ENCODE measurements around the gene ACTMAP.

The ACTMAP gene

DNA sequence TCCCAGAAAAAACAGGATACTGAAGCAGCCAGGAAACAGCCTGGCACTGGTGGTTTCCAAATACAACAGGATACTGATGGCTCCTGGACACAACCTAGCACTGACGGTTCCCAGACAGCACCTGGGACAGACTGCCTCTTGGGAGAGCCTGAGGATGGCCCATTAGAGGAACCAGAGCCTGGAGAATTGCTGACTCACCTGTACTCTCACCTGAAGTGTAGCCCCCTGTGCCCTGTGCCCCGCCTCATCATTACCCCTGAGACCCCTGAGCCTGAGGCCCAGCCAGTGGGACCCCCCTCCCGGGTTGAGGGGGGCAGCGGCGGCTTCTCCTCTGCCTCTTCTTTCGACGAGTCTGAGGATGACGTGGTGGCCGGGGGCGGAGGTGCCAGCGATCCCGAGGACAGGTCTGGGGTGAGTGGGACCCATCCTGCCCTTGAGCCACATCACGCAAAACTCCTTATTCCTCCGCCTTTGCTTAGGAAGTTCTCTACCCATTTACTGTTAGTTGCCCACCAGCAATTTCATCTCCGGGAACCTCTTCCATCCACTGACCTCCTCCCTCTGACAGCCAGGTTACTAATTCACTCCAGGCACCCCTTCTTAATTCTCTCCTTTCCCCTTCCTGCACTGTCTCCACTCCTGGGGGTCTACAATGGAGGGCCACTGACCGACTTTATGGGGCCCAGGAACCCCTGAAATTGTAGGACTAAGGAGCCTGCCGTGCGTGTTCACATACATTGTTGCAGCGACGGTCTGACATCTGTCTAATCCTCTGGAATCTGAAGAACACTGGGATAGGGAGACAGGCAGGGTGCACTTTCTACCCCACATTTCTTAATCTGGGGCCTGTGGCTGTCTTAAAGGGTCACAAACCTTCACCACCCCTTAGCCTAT lies 32.1 kb downstream of the ACTMAP start:
- DNase-seq: no peak

DNA sequence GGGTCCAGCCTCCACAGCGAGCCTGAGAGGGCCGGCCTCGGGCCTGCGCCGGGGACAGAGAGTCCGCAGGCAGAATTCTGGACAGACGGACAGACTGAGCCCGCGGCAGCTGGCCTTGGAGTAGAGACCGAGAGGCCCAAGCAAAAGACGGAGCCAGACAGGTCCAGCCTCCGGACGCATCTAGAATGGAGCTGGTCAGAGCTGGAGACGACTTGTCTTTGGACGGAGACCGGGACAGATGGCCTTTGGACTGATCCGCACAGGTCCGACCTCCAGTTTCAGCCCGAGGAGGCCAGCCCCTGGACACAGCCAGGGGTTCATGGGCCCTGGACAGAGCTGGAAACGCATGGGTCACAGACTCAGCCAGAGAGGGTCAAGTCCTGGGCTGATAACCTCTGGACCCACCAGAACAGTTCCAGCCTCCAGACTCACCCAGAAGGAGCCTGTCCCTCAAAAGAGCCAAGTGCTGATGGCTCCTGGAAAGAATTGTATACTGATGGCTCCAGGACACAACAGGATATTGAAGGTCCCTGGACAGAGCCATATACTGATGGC lies 32.9 kb downstream of the ACTMAP start:
- no peak for DNase-seq

DNA sequence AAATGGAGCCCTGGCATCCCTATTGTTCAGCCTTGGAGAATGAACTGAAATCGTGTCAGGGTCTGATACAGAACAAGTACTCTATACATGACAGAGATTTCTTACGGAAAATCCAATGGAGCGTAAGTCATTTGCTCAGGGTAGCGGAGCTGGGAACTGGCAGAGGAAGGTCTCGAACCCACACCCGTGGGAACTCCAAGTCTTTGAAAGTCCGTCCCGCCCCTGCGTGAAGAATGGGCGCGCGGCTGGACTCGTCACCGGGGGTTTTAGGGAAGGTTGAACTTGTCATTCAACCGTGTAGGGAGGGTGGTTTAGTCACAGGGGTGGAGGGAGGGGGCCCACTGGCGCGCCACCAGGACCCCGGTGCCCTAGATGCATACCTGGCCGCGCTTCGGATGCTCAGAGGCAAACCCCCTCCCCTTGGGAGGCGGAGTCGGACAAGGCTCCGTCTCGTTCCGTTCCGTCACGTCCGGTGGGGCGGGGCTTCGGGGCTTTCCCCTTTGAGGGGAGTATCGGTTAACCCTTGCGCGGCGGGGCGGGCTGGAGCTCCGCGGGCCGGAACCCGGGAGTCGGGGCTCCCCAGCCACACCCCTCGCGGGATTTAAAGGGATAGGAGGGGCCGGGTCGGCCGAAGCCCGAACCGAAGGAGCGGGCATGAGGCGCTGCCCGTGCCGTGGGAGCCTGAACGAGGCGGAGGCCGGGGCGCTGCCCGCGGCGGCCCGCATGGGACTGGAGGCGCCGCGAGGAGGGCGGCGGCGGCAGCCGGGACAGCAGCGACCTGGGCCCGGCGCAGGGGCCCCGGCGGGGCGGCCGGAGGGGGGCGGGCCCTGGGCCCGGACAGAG lies 33.6 kb downstream of the ACTMAP start, which contains the start of the genes COQ8B and ITPKC:
Gene COQ8B, minus strand, starts transcription at position 405 of the 843 bp plus-strand sequence. CDS start 2,254 bp downstream, outside the sequence.
Gene ITPKC, plus strand, starts transcription at position 631 of the 843 bp plus-strand sequence. Its CDS starts 24 bp downstream, at position 655.
- DNase-seq: peak; percentile 97 to 99

GRCh38 chr19:40716031-40716481 lies 34.2 kb downstream of the ACTMAP start:
- DNase-seq: peak in 1 of 2 experiments; percentile 81

GRCh38 chr19:40714441-40715299 lies 35.6 kb downstream of the ACTMAP start:
- DNase-seq: peak; percentile 90 to 96

GRCh38 chr19:40713939-40714338 lies 36.3 kb downstream of the ACTMAP start:
- no peak for DNase-seq

GRCh38 chr19:40709817-40710216 lies 40.5 kb downstream of the ACTMAP start:
- DNase-seq: no peak

DNA sequence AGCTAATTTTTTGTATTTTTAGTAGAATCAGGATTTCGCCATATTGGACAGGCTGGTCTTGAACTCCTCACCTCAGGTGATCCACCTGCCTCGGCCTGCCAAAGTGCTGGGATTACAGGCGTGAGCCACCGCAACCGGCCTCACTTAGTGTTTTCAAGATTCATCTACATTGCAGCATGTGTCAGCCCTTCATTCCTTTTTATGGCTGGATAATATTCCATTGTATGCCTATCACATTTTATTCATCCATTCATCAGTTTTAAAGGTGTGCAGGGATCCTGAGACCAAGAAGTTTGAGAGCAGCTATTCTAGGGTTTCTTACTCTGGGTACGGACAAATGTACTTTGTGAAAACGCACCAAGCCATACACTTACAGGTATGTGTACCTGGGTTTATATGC lies 42.7 kb downstream of the ACTMAP start:
- no peak for DNase-seq

- DNase-seq: no peak
Observed at GRCh38 chr19:40705950-40706619, 44.2 kb downstream of the ACTMAP start.

GRCh38 chr19:40705362-40705651 lies 45.0 kb downstream of the ACTMAP start:
- DNase-seq: no peak

DNA sequence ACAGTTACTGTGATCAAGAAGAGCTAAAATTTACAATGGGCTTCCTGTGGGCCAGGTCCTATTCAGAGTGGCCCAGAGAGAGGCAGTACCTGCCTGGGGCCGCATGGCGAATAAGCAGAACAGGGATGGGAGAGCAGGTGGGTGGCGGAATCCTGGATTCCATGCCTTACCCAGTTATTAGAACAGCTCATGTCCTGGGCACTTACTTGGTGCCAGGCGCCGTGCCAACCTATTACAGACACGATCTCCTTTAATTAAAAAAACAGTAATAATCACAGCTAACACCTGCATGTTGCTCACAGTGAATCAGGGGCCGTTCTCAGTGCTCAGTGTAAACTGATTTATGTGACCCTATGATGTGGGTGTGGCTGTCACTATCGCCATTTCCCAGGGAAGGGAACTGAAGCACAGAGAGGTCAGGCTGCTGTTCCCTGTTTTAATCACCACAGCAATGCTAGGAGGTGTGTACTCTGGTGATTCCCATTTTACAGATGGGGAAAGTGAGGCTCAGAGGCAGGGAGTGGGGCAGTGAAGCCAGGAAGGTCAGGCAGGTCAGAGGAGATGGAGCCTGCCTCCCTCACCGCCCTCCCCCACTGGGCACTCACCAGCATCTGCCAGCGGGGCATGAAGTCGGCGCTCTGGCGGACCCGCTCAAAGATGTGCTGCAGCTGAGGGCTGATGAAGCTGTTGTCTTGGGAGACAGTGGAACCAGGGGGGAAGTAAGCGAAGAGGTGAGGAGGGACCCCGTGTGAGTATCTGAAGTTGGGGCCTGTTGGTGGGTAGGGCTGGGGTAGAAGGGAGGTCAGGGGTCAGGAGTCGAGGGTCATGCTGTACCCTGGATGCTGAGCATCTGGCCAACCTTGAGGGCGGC lies 45.6 kb downstream of the ACTMAP start:
- DNase-seq: no peak

DNA sequence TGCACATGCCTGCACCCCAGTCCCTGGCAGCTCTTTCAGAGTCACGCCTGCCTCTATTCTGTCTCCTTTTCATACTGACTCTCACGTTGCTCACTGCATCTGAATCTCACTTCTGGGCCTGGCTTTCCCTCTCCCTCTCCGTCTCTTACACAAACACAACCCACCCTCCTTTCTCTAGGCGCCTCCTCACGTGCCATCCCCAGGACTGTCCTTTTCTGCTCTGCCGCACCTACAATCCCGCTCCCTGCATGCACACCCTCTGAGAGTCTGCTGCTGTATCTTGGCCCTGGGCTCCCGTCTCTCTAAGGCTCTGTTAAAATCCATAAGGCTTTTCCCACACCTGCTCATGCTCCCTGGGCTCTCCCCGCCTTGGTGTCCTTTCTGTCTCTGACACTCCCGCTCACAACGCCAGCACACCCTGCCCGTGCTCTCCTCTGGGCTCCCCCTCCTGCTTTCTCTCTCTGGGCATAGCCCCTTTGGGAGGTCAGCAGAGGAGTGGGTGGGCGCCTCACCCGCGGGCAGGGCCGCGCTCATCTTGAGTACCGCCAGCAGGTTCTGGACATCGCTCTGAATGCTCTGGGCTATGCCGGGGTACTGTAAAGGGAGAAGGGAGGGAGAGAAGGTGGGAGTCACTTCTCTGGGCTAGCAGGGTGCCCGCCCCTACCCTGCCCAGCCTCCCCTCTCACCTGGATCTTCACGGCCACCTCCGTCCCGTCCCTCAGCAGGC lies 47.1 kb downstream of the ACTMAP start:
- no peak for DNase-seq

GRCh38 chr19:40702337-40703012 lies 47.8 kb downstream of the ACTMAP start:
- DNase-seq: no peak

GRCh38 chr19:40701758-40702157 lies 48.5 kb downstream of the ACTMAP start:
- DNase-seq: no peak

- DNase-seq: no peak
Observed at GRCh38 chr19:40700083-40700482, 50.2 kb downstream of the ACTMAP start.

GRCh38 chr19:40697007-40697406 lies 53.3 kb downstream of the ACTMAP start:
- DNase-seq: no peak

GRCh38 chr19:40695881-40696280 lies 54.4 kb downstream of the ACTMAP start:
- DNase-seq: no peak

DNA sequence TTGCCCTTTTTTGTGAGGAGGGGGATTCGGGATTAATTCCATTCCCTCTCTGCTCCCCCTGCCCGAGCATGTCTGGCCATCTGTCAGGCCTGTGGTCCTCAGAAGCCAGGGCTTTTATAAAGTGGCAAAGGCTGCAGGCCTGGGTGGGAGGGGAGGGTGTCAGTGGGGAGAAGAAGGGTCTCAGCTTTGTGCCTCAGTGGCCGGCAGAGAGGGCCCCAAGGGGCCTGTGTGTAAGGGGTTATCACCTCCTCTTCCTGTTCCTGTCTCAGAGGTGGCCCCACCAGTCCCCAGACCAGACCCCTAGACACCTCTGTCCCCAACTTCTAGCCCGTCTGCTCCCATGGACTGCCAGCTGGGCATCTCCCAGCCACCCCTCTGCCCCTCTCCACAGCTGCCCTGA lies 56.4 kb downstream of the ACTMAP start:
- no peak for DNase-seq

- peak in 1 of 2 experiments; percentile 24 for DNase-seq
Observed at GRCh38 chr19:40693150-40693788, 57.0 kb downstream of the ACTMAP start.
